ENCODE data around the gene CCNDBP1. TPM values are rescaled to one million over a fixed set of nuclear protein-coding genes. Genes with fewer than 3 reads are reported as not detected.

Gene CCNDBP1
- total and polyA plus RNA-seq, 2 donors from 2014 or later: 56.8 to 64.3 TPM

DNA sequence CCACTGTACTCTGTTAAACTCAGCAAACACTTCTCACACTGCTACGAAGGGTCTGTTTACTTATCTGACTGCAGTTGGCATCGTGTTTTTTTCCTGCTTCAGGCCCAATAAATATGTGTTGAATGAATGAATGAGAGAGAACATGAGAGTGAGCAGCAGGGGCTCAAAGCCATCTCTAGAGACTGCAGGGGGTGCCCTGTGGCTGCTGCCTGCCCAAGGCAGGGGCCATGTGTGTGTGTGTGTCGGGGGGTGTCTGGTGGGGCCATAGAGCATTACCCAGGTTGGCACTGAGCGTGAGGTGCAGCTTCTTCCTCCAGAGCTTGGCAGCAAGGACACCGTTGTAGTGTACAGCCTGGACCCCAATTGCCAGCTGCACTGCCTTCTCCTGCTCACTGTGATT, 20.9 kb downstream of the CCNDBP1 start:
- H3K27ac ChIP-seq (ENCODE audit: low read depth in 2 of 2, low read length in 2 of 2): no peak overlapping the region
- H3K36me3 ChIP-seq (ENCODE audit: control insufficient read depth in 2 of 3, insufficient read depth in 3 of 3, low read length in 3 of 3): no peaks in the 10 kb centered on the region
- H3K9me3 ChIP-seq (ENCODE audit: control insufficient read depth in 2 of 3, insufficient read depth in 1 of 3, low read length in 3 of 3): no peaks in the 10 kb centered on the region
- intact Hi-C loops (cut with DNase I): no loop called here
- H3K27me3 ChIP-seq (ENCODE audit: control insufficient read depth, insufficient read depth, low read length): no peaks in the 10 kb centered on the region
- FAIRE-seq (no peak), DNase-seq (no peak)
- TF ChIP-seq, protein P1, sequence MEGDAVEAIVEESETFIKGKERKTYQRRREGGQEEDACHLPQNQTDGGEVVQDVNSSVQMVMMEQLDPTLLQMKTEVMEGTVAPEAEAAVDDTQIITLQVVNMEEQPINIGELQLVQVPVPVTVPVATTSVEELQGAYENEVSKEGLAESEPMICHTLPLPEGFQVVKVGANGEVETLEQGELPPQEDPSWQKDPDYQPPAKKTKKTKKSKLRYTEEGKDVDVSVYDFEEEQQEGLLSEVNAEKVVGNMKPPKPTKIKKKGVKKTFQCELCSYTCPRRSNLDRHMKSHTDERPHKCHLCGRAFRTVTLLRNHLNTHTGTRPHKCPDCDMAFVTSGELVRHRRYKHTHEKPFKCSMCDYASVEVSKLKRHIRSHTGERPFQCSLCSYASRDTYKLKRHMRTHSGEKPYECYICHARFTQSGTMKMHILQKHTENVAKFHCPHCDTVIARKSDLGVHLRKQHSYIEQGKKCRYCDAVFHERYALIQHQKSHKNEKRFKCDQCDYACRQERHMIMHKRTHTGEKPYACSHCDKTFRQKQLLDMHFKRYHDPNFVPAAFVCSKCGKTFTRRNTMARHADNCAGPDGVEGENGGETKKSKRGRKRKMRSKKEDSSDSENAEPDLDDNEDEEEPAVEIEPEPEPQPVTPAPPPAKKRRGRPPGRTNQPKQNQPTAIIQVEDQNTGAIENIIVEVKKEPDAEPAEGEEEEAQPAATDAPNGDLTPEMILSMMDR (IDR thresholded peaks at IDR 0.05; ENCODE audit: borderline replicate concordance, extremely low read depth, insufficient read depth): no peak
- no peaks in the 10 kb centered on the region for H3K4me1 ChIP-seq (ENCODE audit: control insufficient read depth in 2 of 3, insufficient read depth in 2 of 3, low read depth in 1 of 3, low read length in 3 of 3)
- no peak overlapping the region for H3K4me3 ChIP-seq (ENCODE audit: low read length in 3 of 3)
- H3K9ac ChIP-seq (ENCODE audit: low read length in 3 of 3): no peak overlapping the region

DNA sequence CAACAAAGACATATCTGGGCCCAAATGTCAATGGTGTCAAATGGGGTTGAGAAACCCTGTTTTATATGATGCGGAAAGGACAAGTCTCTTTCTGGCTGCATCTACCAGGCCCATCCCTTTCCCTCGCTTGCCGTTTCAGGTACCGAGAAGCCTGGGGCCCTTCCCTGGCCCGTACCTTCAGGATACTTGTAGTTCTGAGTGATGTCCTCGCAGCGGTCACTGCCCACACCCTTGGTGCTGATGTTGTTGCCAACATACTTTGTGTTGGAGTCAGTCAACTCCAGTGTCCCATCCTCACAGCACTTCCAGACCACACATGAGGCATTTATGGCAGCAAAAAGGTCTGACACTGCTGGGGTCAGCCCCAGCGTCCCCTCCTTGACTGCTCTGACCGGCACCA, 21.8 kb downstream of the CCNDBP1 start:
- Histone ChIP-seq H3K27me3 (ENCODE audit: control insufficient read depth, insufficient read depth, low read length) (no peaks in the 10 kb centered on the region), H3K4me1 (ENCODE audit: control insufficient read depth in 2 of 3, insufficient read depth in 2 of 3, low read depth in 1 of 3, low read length in 3 of 3) (no peaks in the 10 kb centered on the region), H3K36me3 (ENCODE audit: control insufficient read depth in 2 of 3, insufficient read depth in 3 of 3, low read length in 3 of 3) (no peaks in the 10 kb centered on the region), H3K9ac (ENCODE audit: low read length in 3 of 3) (no peak overlapping the region), H3K4me3 (ENCODE audit: low read length in 3 of 3) (no peak overlapping the region), H3K9me3 (ENCODE audit: control insufficient read depth in 2 of 3, insufficient read depth in 1 of 3, low read length in 3 of 3) (no peaks in the 10 kb centered on the region), H3K27ac (ENCODE audit: low read depth in 2 of 2, low read length in 2 of 2) (no peak overlapping the region)
- FAIRE-seq (no peak), DNase-seq (no peak)
- intact Hi-C loops (cut with DNase I): no loop called here
- TF ChIP-seq, protein P1 (IDR thresholded peaks at IDR 0.05; ENCODE audit: borderline replicate concordance, extremely low read depth, insufficient read depth): no peak

DNA sequence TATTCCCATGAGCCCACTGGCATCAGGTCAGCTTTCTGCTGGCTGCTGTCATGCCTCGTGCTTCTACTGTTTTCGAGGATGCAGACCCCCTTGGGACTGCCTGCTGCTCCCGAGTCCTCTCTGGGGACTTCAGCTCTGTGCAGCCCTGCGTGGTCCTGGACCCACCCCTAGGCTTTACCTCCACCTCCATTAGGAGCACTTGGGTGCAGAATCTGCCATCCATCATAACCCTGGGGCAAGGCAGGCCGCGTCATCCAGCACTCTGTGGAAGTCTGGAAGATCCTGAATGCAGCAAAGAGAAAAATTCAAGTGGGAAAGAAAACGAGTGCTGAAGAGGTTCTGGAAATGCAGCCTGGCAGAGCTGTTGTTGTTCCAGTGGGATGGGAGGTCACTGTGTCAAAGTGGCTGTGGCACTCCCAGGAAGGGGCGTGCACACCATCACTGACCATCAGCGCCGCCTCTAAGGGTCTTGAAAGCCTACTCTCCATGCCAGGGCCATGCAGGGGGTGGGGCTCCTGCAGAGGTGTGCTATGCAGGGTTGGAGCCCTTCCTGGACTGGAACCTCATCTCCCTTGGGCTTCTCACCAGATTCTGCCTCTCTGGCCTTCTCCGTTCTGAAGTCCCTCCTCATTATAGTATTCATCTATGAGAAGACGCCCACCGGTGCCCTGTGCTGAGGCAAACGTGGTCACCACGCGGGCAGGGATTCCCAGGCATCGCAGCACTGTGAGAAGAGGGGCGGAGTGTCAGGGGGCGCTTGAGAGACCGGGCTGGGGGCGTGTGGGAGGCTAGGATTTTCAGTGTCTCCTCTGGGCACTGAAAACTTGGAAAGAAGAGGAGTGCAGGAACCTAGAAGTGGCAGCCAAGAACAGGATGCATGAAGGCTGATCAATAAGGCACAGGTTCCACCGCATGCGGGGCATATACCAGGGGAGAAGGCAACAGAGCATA, 23.1 kb downstream of the CCNDBP1 start:
- no peaks in the 10 kb centered on the region for H3K27me3 ChIP-seq (ENCODE audit: control insufficient read depth, insufficient read depth, low read length)
- no peak for FAIRE-seq
- H3K9me3 ChIP-seq (ENCODE audit: control insufficient read depth in 2 of 3, insufficient read depth in 1 of 3, low read length in 3 of 3): no peaks in the 10 kb centered on the region
- DNase-seq: no peak
- H3K4me3 ChIP-seq (ENCODE audit: low read length in 3 of 3): no peak overlapping the region
- intact Hi-C loops (cut with DNase I): no loop called here
- H3K9ac ChIP-seq (ENCODE audit: low read length in 3 of 3): no peak overlapping the region
- TF ChIP-seq, protein P1 (IDR thresholded peaks at IDR 0.05; ENCODE audit: borderline replicate concordance, extremely low read depth, insufficient read depth): no peak
- no peaks in the 10 kb centered on the region for H3K4me1 ChIP-seq (ENCODE audit: control insufficient read depth in 2 of 3, insufficient read depth in 2 of 3, low read depth in 1 of 3, low read length in 3 of 3)
- no peaks in the 10 kb centered on the region for H3K36me3 ChIP-seq (ENCODE audit: control insufficient read depth in 2 of 3, insufficient read depth in 3 of 3, low read length in 3 of 3)
- no peak overlapping the region for H3K27ac ChIP-seq (ENCODE audit: low read depth in 2 of 2, low read length in 2 of 2)
